Mucosa of rectum (tissue), 2 donors: ENCODE data around the gene GATC.

ENCODE experiments used
- H3K27ac ChIP-seq, 2 donors: one replicate each; pipeline ENCODE4 v1.7.0; 2013; ENCODE audit warnings: inconsistent platforms in 2 of 2, low read depth in 2 of 2, low read length in 2 of 2
- H3K27me3 ChIP-seq, 2 donors: one replicate each; pipeline ENCODE4 v1.7.0; 2013; ENCODE audit warnings: low read length in 2 of 2; ENCODE audit not compliant: control insufficient read depth in 2 of 2, insufficient read depth in 2 of 2
- H3K36me3 ChIP-seq, 2 donors: one replicate each; pipeline ENCODE4 v1.7.0; 2013; ENCODE audit warnings: low read length in 2 of 2; ENCODE audit not compliant: control insufficient read depth in 2 of 2, insufficient read depth in 2 of 2
- H3K4me1 ChIP-seq, 2 donors: one replicate each; pipeline ENCODE4 v1.7.0; 2013; ENCODE audit warnings: low read length in 2 of 2, mild to moderate bottlenecking in 1 of 2; ENCODE audit not compliant: control insufficient read depth in 2 of 2, insufficient read depth in 2 of 2
- H3K4me3 ChIP-seq, 2 donors: one replicate each; pipeline ENCODE4 v1.7.0; 2013; ENCODE audit warnings: low read length in 2 of 2
- H3K9ac ChIP-seq, 2 donors: one replicate each; pipeline ENCODE4 v1.7.0; 2013; ENCODE audit warnings: low read length in 2 of 2, low read depth in 1 of 2, mild to moderate bottlenecking in 1 of 2
- H3K9me3 ChIP-seq, 2 donors: one replicate each; pipeline ENCODE4 v1.7.0; 2013; ENCODE audit warnings: low read length in 2 of 2; ENCODE audit not compliant: control insufficient read depth in 2 of 2
- donor health status: healthy.
- donor health status: Normal muscosa, but diverticular disease.

Gene GATC

DNA sequence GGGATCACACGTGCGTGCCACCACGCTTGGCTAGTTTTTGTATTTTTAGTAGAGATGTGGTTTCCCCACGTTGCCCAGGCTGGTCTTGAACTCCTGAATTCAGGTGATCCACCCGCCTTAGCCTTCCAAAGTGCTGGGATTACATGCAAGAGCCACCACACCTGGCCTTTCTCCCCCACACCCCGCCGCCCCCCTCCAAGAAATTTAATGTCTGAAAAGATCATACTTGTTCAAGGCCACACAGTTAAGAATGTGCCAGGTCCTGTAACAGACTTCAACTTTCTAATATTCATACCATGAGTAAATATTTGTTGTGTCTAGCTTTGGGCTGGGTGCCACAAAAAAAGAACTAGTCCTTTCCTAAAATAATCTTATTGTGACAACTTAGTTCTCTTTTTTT lies 9.1 kb downstream of the GATC start:
- no peak overlapping the region for H3K27ac ChIP-seq
- peaks cover 37 to 53% of the 10 kb centered on the region in 2 donors for H3K36me3 ChIP-seq
- no peaks in the 10 kb centered on the region for H3K9me3 ChIP-seq
- H3K27me3 ChIP-seq, result no peaks in the 10 kb centered on the region
- no peak overlapping the region for H3K9ac ChIP-seq
- no peaks in the 10 kb centered on the region for H3K4me1 ChIP-seq
- no peak overlapping the region for H3K4me3 ChIP-seq

DNA sequence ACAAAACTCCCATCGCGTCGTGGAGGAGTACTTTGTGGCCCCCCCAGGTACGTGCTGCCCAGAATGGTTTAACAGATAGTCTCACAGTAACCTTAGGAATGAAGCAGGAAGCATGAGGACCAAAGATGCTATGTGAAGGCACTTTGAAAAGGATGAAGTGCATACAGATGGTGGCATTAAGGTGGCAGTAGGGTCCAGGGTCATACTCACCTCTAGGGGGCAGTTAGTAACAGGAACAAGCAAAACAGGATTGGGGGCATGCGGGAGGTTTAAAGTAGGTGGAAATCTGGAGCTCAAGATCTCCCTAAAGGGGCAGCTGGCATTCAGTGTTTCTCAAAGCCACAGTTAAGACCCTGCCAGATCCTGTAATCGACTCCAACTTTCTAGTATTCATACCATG lies 10.9 kb downstream of the GATC start:
- no peak overlapping the region for H3K27ac ChIP-seq
- H3K9me3 ChIP-seq, result no peaks in the 10 kb centered on the region
- no peak overlapping the region for H3K9ac ChIP-seq
- H3K36me3 ChIP-seq, result peaks cover 45 to 61% of the 10 kb centered on the region in 2 donors
- H3K4me1 ChIP-seq, result no peaks in the 10 kb centered on the region
- H3K27me3 ChIP-seq, result no peaks in the 10 kb centered on the region
- H3K4me3 ChIP-seq, result no peak overlapping the region

DNA sequence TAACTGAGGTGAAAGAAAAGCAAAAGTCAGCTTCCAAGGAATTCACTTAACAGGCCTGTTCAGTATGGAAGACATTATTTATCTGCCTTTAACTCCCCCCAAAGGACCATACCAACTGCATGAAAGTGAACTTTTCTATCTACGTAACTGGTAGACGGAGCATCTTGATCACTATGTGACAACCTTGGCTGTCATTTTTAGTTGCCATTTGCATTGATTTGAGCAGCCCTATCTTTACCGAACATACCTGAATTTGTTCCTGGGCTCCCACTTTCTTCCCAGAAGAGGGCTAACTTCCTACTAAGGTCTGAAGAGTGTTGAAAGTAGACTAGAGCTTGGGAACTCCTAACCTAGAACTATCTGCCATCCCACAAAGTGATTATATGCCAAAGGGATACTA lies 13.9 kb downstream of the GATC start:
- Histone ChIP-seq H3K9me3 (no peaks in the 10 kb centered on the region), H3K4me1 (no peaks in the 10 kb centered on the region), H3K36me3 (peaks cover 74 to 82% of the 10 kb centered on the region in 2 donors), H3K4me3 (no peak overlapping the region), H3K27ac (no peak overlapping the region), H3K27me3 (no peaks in the 10 kb centered on the region), H3K9ac (no peak overlapping the region)

DNA sequence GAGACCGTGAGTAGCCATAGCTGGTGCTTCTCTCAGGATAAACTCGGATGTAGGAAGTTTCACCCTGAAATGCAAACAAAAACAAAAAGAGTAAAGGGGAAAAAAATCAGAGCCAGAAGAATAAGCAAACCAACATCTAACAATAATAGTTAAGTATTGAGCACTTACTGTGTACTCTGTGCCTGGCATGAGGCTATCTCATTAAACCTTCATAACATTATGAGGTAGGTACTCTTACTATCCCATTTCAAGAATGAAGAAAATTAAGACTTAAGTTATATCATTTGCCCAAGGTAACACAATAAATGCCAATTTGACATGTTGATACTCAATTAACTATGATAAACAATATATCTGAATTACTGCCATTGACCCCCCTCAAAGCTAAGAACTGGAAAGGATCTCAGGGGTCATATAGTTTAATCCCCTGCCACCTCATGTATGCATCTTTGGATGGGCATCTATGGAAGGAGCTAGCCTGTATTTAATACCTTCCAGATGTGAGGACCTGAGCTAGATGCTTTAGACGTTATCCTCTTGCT lies 15.9 kb downstream of the GATC start:
- Histone ChIP-seq H3K4me1 (peaks cover 0 to 3% of the 10 kb centered on the region in 2 donors), H3K9ac (no peak overlapping the region), H3K27ac (no peak overlapping the region), H3K4me3 (no peak overlapping the region), H3K36me3 (peaks cover 62 to 73% of the 10 kb centered on the region in 2 donors), H3K9me3 (no peaks in the 10 kb centered on the region), H3K27me3 (no peaks in the 10 kb centered on the region)

DNA sequence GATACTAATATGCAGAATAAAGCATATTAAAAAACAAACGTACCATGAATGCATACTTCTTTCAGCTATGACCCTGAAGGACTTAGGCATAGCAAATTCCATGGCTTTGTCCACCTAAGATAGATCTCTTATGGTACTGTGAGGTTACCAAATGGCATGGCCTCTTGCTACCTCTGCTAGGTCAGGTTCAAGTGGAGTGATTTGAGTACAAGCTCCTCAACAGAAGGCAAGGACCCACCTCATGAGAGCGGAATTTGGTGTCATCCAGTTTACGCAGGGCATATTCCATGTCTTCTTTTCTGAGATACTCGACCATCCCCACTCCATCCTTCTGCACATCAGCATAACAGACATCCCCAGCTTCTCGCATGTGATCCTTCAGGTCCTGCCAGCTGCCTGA lies 17.5 kb downstream of the GATC start:
- Histone ChIP-seq H3K4me1 (peaks cover 3 to 10% of the 10 kb centered on the region in 2 donors), H3K27me3 (no peaks in the 10 kb centered on the region), H3K27ac (no peak overlapping the region), H3K36me3 (peaks cover 56 to 61% of the 10 kb centered on the region in 2 donors), H3K9ac (no peak overlapping the region), H3K9me3 (no peaks in the 10 kb centered on the region), H3K4me3 (no peak overlapping the region)

DNA sequence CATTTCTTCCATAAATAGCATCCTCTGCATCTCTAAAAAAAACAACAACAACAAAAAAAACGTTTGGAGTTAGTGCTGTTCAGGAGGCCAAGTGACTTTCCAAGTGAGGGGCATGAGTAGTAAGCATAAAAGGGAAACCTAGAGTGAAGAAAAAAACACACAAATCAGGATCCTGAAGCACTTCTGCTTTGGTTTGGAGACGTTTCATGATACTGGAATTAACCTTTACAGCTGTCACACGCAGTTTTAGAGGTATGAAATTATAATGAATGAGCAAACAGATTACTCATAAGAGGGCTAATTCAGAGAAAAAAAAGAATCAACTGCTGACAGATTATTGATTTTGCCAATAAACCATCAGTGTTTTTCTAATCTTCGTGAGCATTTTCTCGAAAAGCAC lies 19.5 kb downstream of the GATC start:
- Histone ChIP-seq H3K27ac (no peak overlapping the region), H3K4me1 (peaks cover 11 to 17% of the 10 kb centered on the region in 2 donors), H3K9me3 (no peaks in the 10 kb centered on the region), H3K4me3 (no peak overlapping the region), H3K36me3 (peaks cover 43 to 48% of the 10 kb centered on the region in 2 donors), H3K27me3 (no peaks in the 10 kb centered on the region), H3K9ac (no peak overlapping the region)

DNA sequence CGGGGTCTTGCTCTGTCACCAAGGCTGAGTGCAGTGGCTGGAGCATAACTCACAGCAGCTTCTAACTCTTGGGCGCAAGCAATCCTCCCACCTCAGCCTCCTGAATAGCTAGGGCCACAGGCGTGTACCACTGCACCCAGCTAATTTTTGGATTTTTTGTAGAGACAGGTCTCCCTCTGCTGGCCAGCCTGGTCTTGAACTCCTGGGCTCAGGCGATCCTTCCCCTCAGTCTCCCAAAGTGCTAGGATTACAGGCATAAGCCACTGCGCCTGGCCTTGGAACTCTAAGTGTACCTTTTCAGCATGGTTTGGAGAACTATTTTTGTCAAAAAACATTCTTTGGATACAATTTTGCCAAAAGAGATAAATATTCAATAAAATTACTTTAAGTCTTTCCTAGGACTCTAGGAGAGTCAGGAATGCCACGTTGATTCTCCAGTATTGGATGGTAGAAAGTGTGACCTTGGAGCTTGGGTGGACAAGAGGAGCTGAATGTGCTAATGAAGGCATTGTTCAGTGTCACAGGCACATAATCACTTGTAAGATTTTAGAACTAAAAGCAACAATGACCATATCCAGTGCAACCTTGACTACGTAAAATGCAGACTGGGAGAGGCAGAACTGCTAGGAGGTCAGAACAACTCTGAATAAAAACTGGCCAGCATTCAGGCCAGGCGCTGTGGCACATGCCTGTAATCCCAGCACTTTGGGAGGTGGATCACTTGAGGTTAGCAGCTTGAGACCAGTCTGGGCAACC lies 20.5 kb downstream of the GATC start:
- Histone ChIP-seq H3K27ac (no peak overlapping the region), H3K4me1 (peaks cover 11 to 17% of the 10 kb centered on the region in 2 donors), H3K27me3 (no peaks in the 10 kb centered on the region), H3K9me3 (no peaks in the 10 kb centered on the region), H3K36me3 (peaks cover 36 to 41% of the 10 kb centered on the region in 2 donors), H3K9ac (no peak overlapping the region), H3K4me3 (no peak overlapping the region)

DNA sequence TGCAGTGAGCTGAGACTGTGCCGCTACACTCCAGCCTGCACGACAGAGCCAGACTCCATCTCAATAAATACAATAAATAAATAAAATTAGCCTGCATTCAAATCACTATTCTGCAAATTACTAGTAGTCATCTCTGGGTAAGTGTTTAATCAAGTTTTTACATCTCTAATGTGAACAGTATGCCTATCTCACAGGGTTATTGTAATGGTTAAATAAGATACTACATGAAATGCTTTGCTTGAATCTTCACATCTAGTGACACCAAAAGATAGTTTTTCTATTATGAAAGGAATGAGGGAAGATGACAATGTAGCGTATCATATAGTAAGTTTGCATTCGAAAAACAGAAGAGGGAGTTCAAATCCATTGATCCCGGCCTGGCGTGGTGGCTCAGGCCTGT lies 21.2 kb downstream of the GATC start:
- Histone ChIP-seq H3K36me3 (peaks cover 29 to 35% of the 10 kb centered on the region in 2 donors), H3K4me3 (no peak overlapping the region), H3K9me3 (no peaks in the 10 kb centered on the region), H3K9ac (no peak overlapping the region), H3K4me1 (peaks cover 11 to 17% of the 10 kb centered on the region in 2 donors), H3K27me3 (no peaks in the 10 kb centered on the region), H3K27ac (no peak overlapping the region)

DNA sequence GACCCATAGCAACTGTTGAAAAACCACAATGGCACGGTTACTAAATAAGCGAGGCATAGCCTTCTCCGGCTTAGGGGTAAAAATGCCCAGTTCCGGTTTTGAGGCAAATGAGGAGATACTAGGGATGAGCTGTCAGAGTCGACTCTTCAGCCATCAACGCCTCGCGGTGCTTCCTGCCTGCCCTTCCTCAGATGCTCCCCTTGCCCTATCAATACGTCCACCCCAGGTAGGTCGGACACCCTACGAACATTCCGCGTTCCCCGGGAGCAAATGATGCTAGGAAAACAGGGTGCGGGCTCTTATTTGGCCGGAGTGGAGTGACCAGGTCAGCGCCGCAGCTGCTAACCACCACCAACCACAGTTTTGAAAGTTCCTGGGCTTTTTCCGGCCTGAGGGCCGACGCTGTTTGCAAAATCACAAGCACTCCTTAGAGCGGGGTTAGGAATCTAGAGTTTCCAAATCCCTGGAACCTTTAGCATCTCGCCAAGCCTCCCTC lies 22.1 kb downstream of the GATC start:
- Histone ChIP-seq H3K27ac (peak overlapping the region; percentile 86 to 88), H3K4me1 (peaks cover 11 to 17% of the 10 kb centered on the region in 2 donors), H3K9ac (peak overlapping the region; percentile 76 to 93), H3K9me3 (no peaks in the 10 kb centered on the region), H3K27me3 (no peaks in the 10 kb centered on the region), H3K4me3 (peak overlapping the region; percentile 85 to 94), H3K36me3 (peaks cover 20 to 25% of the 10 kb centered on the region in 2 donors)

DNA sequence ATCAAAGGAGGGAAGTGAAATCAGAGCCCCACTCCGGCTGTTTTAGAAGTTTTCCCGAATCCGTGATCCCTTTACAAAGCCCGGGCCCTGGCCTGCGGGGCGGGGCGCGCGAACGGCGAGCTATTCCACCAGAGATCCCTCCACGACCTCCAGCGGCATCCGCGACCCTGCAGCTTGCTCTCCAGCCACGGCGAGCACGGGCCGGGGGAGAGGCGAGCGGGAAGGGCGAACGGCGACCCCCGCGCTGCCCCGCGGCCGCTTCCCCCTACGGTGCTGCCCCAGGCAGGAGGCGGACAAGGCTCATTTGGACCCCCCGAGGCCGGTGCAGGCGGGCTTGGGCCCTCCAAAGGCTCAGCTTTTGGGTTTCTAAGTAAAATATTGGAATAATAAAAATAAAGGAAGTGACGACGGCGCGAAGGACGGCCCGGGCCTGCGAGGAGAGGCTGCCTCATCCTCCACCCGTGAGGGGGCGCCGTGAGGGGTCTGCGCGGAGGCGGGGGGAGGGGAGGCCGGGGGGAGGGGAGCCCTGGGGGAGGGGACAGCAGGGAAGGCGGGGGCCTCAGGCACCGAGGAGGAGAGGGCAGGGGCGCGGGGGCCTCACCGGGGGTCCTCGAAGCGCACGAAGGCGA lies 22.7 kb downstream of the GATC start:
- H3K4me1 ChIP-seq, result peaks cover 11 to 17% of the 10 kb centered on the region in 2 donors
- no peaks in the 10 kb centered on the region for H3K9me3 ChIP-seq
- peaks cover 15 to 20% of the 10 kb centered on the region in 2 donors for H3K36me3 ChIP-seq
- no peaks in the 10 kb centered on the region for H3K27me3 ChIP-seq
- H3K9ac ChIP-seq, result peak overlapping the region; percentile 79 to 93
- peak overlapping the region; percentile 85 to 94 for H3K4me3 ChIP-seq
- peak overlapping the region; percentile 86 to 88 for H3K27ac ChIP-seq
